Activated naive CD4-positive, alpha-beta T cell treated with anti-CD3 and anti-CD28 coated beads, Interleukin-2, amount 10 ng/mL, durations not matched to agents 7 days and 5 days (primary cell): ENCODE results near the gene GPR155.
"Not testable (repeated sequence)": the region's sequence is repeated elsewhere in the genome, so short reads cannot be mapped to it uniquely, and the experiment has no call there.

Source experiments
- CTCF ChIA-PET: fragments of 350-600 bp; sonication (Branson Sonifier 250); formaldehyde crosslinking; loops from one replicate; lab custom pipeline; 2021; ENCODE audit warnings: antibody characterized with exemption; lab: Charles Lee
- DNase-seq: peaks from one replicate; pipeline ENCODE4 v3.0.0-alpha.2; 2020
- H3K27ac Mint-ChIP-seq: one replicate; pipeline ENCODE4 v1.8.0; 2021; ENCODE audit warnings: mild to moderate bottlenecking, moderate library complexity, mixed read lengths
- H3K27me3 Mint-ChIP-seq: one replicate; pipeline ENCODE4 v1.8.0; 2021; ENCODE audit warnings: mild to moderate bottlenecking, mixed read lengths
- H3K36me3 Mint-ChIP-seq: one replicate; pipeline ENCODE4 v1.8.0; 2021; ENCODE audit warnings: mixed read lengths
- H3K4me1 Mint-ChIP-seq: one replicate; pipeline ENCODE4 v1.8.0; 2021; ENCODE audit warnings: mixed read lengths
- H3K4me3 Mint-ChIP-seq: one replicate; pipeline ENCODE4 v1.8.0; 2021; ENCODE audit warnings: mild to moderate bottlenecking, moderate library complexity, mixed read lengths
- H3K9me3 Mint-ChIP-seq: one replicate; pipeline ENCODE4 v1.8.0; 2021; ENCODE audit warnings: mixed read lengths

GPR155 gene

DNA sequence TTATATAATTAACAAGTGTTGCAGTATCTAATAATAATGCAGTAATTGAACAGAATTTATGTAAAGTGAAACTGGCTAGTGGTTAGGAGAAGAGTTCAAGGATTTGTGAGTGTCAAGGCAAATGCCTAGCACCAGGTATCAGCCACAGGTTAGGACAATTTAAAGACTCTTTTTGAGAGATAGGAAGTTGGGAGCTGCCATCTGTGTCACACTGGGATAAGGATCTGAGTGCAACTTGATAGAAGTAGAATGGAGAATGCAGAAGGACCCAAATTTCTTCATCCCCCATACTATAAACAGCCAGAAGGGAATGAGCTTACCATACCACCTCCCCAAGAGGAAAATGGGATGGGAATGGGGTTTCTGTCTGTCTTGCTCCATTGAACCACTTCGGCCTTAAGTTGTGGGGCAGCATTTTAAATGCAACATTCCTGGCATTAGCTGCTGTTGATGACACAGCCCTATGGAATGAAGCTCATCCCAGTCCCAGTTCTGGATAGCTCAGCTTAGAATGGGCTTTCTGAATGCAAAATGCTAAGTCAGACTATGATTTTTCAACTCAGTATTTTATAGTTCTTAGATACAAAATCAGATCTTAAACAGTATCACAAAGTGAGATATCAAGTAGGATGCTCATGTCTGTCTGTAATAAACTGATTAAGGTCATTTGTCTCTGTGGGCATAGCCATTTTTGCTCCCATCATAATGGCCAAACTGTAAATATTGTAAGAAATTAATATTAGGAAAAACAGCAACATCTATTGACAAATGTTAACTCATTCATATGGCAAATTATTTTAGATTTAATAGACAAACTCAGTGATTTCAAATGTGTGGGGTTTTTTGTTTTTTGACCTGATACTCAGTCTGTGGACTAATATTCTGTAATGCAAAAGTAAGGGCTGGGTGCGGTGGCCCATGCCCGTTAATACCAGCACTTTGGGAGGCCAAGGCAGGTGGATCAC lies 44.0 kb downstream of the GPR155 start:
- no peaks in the 10 kb centered on the region for H3K27me3 Mint-ChIP-seq
- CTCF ChIA-PET, result no interaction called here
- no peak for DNase-seq
- no peak overlapping the region for H3K27ac Mint-ChIP-seq
- no peak overlapping the region for H3K4me3 Mint-ChIP-seq
- H3K4me1 Mint-ChIP-seq, result no peaks in the 10 kb centered on the region
- no peaks in the 10 kb centered on the region for H3K9me3 Mint-ChIP-seq
- H3K36me3 Mint-ChIP-seq, result peaks cover 40% of the 10 kb centered on the region

DNA sequence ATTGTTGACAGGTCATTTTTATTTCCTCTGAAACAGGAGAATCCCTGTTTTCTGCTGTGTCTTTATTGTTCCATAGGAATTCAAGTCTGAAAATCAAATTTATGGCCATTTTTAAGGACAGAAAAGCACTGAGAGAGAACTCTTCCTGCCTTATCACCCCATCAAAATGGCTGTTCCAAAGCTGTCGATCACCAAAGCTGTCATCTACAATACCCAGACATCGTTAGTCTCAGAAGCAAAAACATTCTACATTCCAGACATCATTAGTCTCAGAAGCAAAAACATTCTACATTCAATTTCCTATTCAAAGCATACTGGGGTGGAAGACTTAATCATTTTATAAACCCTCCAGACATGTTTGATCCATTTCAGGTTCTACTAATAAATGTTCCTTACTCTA lies 46.9 kb downstream of the GPR155 start:
- Mint-ChIP-seq H3K4me1 (no peaks in the 10 kb centered on the region), H3K27ac (no peak overlapping the region)

DNA sequence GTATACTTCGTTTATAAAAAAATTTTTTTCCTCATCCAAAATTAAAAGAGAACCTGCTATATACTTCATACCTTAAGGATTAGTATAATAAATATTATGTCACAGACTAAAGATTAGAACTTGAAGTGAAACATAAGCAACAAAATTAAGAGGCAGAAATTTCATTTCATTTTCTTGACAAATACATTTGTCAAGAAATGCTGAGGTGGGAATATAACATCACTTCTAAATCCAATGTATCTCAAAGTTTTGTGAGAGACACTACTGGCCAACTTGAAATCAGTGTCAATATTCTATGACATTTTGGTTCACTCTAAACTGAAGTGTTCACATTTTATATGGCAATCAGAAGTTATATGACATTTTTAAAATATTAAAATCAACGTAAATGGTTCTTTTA lies 47.5 kb downstream of the GPR155 start:
- no peak overlapping the region for H3K4me3 Mint-ChIP-seq
- H3K4me1 Mint-ChIP-seq, result no peaks in the 10 kb centered on the region
- DNase-seq, result no peak
- CTCF ChIA-PET, result no interaction called here
- peaks cover 33% of the 10 kb centered on the region for H3K36me3 Mint-ChIP-seq
- H3K9me3 Mint-ChIP-seq, result no peaks in the 10 kb centered on the region
- H3K27me3 Mint-ChIP-seq, result no peaks in the 10 kb centered on the region
- no peak overlapping the region for H3K27ac Mint-ChIP-seq

More for the DNA sequence above, 46.9 kb downstream of the GPR155 start:
- Mint-ChIP-seq H3K4me3 (no peak overlapping the region), H3K27me3 (no peaks in the 10 kb centered on the region), H3K36me3 (peaks cover 37% of the 10 kb centered on the region), H3K9me3 (no peaks in the 10 kb centered on the region)
- no peak for DNase-seq
- CTCF ChIA-PET, result no interaction called here

DNA sequence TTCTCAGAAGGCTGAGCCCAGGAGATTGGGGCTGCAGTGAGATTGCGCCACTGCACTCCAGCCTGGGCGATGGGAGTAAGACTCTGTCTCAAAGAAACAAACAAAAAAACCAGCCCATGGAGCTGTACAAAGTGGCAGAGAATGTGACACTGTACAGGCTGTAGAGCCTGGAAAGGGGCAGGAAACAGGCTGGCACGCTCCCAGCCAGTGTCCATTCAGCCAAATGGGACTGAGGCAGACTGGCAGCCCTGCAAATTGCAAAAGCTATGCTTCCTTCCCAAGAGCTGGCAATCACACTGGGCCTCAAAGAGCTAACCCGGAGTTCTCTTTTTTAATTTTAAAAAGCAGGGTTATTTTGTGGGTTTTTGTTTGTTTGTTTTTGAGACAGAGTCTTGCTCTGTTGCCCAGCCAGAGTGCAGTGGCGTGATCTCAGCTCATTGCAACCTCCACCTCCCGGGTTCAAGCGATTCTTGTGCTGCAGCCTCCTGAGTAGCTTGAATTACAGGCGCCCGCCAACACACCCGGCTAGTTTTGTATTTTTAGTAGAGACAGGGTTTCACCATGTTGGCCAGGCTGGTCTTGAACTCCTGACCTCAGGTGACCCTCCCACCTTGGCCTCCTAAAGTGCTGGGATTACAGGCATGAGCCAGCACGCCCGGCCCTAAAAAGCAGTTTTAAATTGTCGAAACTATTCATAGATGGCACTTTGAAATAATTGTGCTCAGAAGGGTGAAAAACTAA lies 48.5 kb downstream of the GPR155 start:
- Mint-ChIP-seq H3K4me3 (no peak overlapping the region), H3K27me3 (no peaks in the 10 kb centered on the region), H3K36me3 (peaks cover 38% of the 10 kb centered on the region), H3K9me3 (no peaks in the 10 kb centered on the region), H3K27ac (no peak overlapping the region), H3K4me1 (no peaks in the 10 kb centered on the region)
- DNase-seq, result no peak
- CTCF ChIA-PET, result no interaction called here

DNA sequence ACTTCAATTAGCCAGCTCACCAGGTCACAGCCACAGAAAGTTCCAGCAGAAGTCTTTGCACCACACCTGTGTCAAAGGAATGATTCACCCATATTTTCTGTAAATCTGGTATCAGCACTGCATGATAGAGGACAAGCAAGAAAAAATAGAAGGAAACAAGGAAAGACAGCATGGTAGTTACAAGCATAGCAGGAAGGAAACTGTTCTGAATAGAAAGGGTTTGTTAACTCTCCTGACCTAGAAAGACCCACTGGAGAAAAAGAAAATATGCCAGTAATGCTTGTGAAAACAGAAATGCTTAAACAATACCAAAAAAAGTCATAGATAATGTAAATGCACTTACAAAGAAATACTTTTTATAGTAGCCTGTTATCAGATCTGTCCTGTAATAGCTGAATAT lies 50.5 kb downstream of the GPR155 start:
- no peak for DNase-seq
- H3K4me3 Mint-ChIP-seq, result no peak overlapping the region
- H3K36me3 Mint-ChIP-seq, result peaks cover 38% of the 10 kb centered on the region
- no peak overlapping the region for H3K27ac Mint-ChIP-seq
- H3K9me3 Mint-ChIP-seq, result no peaks in the 10 kb centered on the region
- CTCF ChIA-PET, result no interaction called here
- H3K4me1 Mint-ChIP-seq, result no peaks in the 10 kb centered on the region
- no peaks in the 10 kb centered on the region for H3K27me3 Mint-ChIP-seq

DNA sequence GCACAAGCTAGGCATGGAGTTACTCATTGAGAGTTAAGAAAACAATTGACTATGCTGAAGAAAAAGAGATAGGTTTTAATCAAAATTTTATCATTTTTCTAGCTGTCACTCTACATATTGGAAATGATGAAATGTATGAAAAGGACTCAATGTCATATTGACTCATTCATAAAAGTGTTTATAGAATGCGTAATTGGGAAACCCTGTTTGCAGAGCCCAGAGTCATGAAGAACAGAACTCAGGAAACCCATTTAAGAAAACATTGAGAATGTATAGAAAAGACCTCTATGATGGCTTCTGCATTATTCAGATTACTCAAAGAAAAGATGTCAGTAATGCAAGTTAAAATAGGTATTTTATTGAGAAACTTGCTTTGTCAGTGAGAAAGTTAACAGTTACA lies 54.9 kb downstream of the GPR155 start:
- Mint-ChIP-seq H3K4me1 (no peaks in the 10 kb centered on the region), H3K27ac (no peak overlapping the region), H3K9me3 (no peaks in the 10 kb centered on the region), H3K4me3 (no peak overlapping the region), H3K27me3 (no peaks in the 10 kb centered on the region), H3K36me3 (peaks cover 39% of the 10 kb centered on the region)
- DNase-seq, result no peak
- CTCF ChIA-PET, result no interaction called here

DNA sequence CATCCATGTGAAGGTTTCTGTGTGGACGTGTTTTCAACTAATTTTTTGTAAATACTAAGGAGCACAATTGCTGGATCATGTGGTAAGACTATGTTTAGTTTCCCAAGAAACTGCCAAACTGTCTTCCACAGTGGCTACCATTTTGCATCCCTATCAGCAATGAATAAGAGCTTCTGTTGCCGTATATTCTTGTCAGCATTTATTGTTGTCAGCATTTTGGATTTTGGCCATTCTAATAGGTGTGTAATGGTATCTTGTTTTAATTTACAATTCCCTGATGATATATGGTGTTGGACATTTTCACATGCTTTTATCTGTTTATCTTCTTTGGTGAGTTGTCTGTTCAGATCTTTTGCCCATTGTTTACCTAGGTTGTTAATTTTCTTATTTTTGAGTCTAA lies 56.8 kb downstream of the GPR155 start:
- Mint-ChIP-seq H3K27me3 (no peaks in the 10 kb centered on the region), H3K9me3 (no peaks in the 10 kb centered on the region), H3K4me1 (no peaks in the 10 kb centered on the region), H3K4me3 (no peak overlapping the region), H3K27ac (no peak overlapping the region), H3K36me3 (peaks cover 30% of the 10 kb centered on the region)
- DNase-seq, result no peak
- CTCF ChIA-PET, result no interaction called here

DNA sequence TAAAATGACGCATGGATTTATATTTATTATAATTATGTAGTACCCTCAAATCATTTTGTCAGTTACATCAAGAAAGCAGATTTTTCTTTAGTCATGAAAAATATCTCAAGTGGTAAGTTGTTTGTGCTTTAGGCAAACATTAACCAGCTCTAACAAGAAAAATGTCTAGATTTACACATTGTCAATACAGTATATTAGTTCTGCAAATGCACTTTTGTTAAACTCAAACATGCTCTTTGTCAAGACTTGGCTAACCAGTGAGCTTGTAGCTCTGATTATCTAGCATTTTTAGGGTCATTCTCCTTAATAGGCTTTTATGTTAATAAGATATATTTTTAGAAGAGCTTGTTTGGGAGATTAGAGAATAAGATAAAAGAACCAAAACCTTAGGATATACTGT lies 58.6 kb downstream of the GPR155 start:
- CTCF ChIA-PET, result no interaction called here
- DNase-seq, result no peak
- Mint-ChIP-seq H3K27me3 (no peaks in the 10 kb centered on the region), H3K36me3 (peaks cover 27% of the 10 kb centered on the region), H3K4me3 (no peak overlapping the region), H3K9me3 (no peaks in the 10 kb centered on the region), H3K4me1 (no peaks in the 10 kb centered on the region), H3K27ac (no peak overlapping the region)

DNA sequence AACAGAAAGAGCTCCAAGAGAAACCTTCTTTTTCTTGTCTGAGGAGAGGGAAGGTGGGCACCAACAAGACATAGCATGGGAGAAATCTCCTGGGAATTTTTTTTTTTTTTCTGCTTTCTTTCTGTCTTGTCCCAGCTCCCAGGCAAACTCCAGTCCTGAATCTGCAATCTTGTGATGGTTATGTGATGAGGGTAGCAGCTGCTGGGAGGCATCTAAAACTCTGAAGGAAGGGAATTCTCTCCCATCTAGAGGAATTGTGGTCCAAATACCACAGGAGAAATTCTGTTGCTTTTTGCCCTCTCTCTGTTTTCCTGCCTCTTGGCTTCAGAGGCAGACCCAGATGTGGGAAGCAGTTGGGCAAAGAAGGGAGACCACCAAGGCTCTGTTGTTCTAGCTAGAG lies 74.6 kb downstream of the GPR155 start:
- Mint-ChIP-seq H3K36me3 (peaks cover 8% of the 10 kb centered on the region), H3K27me3 (no peaks in the 10 kb centered on the region), H3K4me3 (no peak overlapping the region), H3K4me1 (no peaks in the 10 kb centered on the region), H3K9me3 (no peaks in the 10 kb centered on the region), H3K27ac (no peak overlapping the region)
- no peak for DNase-seq
- CTCF ChIA-PET, result interaction anchor here (0.6 to 1.6 kb wide), 2 partner anchors 9 to 51 kb away, joined by 4 to 5 read pairs; no protein-coding TSS in a partner anchor

DNA sequence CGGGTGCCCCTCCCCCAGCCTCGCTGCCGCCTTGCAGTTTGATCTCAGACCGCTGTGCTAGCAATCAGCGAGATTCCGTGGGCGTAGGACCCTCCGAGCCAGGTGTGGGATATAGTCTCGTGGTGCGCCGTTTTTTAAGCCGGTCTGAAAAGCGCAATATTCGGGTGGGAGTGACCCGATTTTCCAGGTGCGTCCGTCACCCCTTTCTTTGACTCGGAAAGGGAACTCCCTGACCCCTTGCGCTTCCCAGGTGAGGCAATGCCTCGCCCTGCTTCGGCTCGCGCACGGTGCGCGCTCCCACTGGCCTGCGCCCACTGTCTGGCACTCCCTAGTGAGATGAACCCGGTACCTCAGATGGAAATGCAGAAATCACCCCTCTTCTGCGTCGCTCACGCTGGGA lies 76.8 kb downstream of the GPR155 start:
- H3K4me1 Mint-ChIP-seq, H3K27ac Mint-ChIP-seq: not testable (repeated sequence)

DNA sequence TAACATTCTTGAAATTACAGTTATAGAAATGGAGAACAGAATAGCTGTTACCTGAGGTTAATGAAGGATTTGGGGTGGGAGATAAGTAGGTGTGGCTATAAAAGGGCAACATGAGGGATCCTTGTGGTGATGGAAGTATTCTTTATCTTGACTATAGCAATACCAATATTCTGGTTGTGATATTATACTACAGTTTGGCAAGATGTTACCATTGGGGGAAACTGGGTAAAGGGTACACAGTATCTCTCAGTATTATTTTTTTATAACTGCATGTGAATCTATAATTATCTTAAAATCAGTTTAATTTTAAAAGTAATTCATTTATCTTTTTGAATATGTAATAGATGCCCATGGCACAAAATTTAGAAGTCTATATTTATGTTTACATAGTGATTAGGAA lies 83.2 kb downstream of the GPR155 start:
- Mint-ChIP-seq H3K36me3 (peaks cover 14% of the 10 kb centered on the region), H3K4me1 (peaks cover 2% of the 10 kb centered on the region), H3K27ac (no peak overlapping the region), H3K4me3 (no peak overlapping the region), H3K27me3 (no peaks in the 10 kb centered on the region), H3K9me3 (no peaks in the 10 kb centered on the region)
- DNase-seq, result no peak
- CTCF ChIA-PET, result interaction anchor here (0.6 to 0.7 kb wide), 2 partner anchors 8 to 11 kb away, joined by 3 to 5 read pairs; no protein-coding TSS in a partner anchor

More for the DNA sequence above, 76.8 kb downstream of the GPR155 start:
- H3K4me3 Mint-ChIP-seq, CTCF ChIA-PET, H3K27me3 Mint-ChIP-seq, H3K36me3 Mint-ChIP-seq, H3K9me3 Mint-ChIP-seq, DNase-seq: not testable (repeated sequence)

DNA sequence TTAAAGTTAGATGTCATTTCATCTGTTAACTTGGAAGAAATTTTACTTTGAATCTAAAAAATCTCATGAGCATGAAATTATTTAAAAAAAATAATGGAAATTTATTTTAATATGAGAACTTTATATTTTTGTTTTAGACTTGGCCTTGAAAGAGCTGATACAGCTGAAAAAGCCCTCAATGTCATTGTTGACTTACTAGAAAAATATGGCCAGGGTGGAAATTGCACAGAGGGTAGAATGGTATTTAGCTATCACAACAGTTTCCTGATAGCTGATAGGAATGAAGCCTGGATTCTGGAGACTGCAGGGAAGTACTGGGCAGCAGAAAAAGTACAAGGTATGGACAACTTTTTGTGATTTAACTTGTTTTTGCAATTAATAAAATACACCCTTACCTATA lies 86.0 kb downstream of the GPR155 start:
- no peak overlapping the region for H3K27ac Mint-ChIP-seq
- H3K4me3 Mint-ChIP-seq, result no peak overlapping the region
- peaks cover 11% of the 10 kb centered on the region for H3K4me1 Mint-ChIP-seq
- peaks cover 14% of the 10 kb centered on the region for H3K36me3 Mint-ChIP-seq
- no peaks in the 10 kb centered on the region for H3K27me3 Mint-ChIP-seq
- DNase-seq, result no peak
- no peaks in the 10 kb centered on the region for H3K9me3 Mint-ChIP-seq
- CTCF ChIA-PET, result no interaction called here

DNA sequence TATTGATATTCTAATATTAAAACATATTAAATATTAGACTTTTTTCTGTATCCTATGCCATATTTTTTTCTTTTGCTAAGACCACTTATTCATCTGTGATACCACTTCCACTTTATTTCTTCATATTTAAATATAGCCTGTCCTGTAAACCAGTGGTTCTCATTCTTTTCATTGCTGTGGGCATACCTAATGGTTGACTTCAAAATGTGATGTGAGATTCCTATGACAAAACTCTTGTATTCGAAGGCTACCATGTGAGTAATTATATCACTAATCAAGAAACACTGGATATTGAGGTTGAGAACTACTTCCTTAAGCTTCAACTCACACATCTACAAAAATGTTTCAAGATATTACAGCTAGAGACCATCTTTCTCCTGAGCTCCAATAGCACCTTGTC lies 87.7 kb downstream of the GPR155 start:
- no peaks in the 10 kb centered on the region for H3K27me3 Mint-ChIP-seq
- CTCF ChIA-PET, result interaction anchor here (0.5 to 1.5 kb wide), 2 partner anchors 20 to 464 kb away, joined by 3 read pairs; no protein-coding TSS in a partner anchor
- peaks cover 22% of the 10 kb centered on the region for H3K36me3 Mint-ChIP-seq
- peaks cover 18% of the 10 kb centered on the region for H3K4me1 Mint-ChIP-seq
- H3K27ac Mint-ChIP-seq, result no peak overlapping the region
- no peak overlapping the region for H3K4me3 Mint-ChIP-seq
- DNase-seq, result no peak
- no peaks in the 10 kb centered on the region for H3K9me3 Mint-ChIP-seq

DNA sequence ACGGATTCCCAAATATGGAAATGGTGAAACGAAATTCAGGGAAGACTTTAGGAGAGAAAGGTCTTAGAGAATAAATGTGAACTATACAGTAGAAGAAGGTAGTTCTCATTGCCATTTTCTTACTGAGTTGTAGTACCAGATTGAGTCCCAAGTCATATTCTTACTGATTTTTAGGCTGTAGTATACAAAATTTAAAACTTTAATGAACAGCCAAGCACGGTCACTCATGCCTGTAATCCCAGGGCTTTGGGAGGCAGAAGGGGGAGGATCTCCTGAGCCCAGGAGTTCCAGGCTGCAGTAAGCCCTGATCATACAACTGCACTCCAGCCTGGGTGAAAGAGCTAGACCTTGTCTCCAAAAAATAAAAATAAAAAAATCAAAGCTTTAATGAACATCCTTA lies 89.1 kb downstream of the GPR155 start:
- H3K4me1 Mint-ChIP-seq, result peaks cover 27% of the 10 kb centered on the region
- H3K36me3 Mint-ChIP-seq, result peaks cover 22% of the 10 kb centered on the region
- no peak overlapping the region for H3K4me3 Mint-ChIP-seq
- H3K27ac Mint-ChIP-seq, result no peak overlapping the region
- no peaks in the 10 kb centered on the region for H3K27me3 Mint-ChIP-seq
- DNase-seq, result no peak
- H3K9me3 Mint-ChIP-seq, result no peaks in the 10 kb centered on the region
- CTCF ChIA-PET, result no interaction called here
